HG02943 (cell line): ENCODE measurements around the gene SLC18A2.
"Not testable (repeated sequence)": the region's sequence is repeated elsewhere in the genome, so short reads cannot be mapped to it uniquely, and the experiment has no call there.

ENCODE experiments used
- ATAC-seq: cut with Tn5 transposase; IDR thresholded peaks from one replicate; pipeline ENCODE4 v1.9.1; 2021; ENCODE audit warnings: mild to moderate bottlenecking, low read depth, moderate library complexity; ENCODE audit not compliant: unreplicated experiment

Gene SLC18A2

DNA sequence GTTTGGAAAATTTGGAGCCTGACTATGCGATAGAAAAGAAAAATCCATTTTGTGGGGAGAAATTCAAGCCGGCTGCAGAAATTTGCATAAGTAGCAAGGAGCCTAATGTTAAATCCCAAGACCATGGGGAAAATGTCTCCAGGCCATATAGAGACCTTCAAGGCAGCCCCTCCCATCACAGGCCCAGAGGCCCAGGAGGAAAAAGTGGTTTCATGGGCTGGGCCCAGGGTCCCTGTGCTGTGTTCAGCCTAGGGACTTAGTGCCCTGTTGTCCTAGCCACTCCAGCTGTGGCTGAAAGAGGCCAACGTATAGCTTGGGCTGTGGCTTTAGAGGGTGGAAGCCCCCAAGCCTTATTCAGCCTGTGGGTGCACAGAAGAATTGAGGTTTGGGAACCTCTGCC lies 62.5 kb downstream of the SLC18A2 start:
- ATAC-seq = not testable (repeated sequence)

DNA sequence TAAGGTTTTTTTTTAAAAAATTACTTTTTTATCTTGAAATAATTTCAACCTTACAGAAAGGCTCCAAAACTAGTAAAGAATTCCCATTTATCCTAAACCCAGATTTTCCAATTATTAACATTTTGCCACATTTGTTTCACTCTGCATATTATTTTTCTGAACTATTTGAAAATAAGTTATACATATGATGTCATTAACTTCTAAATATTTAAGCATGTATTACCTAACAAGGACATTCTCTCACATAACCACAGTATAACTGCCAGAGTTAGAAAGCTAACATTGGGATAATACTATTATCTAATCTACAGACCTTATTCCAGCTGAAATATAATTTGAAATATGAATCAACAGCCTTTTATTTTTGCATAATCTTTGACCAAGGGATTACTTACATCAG lies 65.8 kb downstream of the SLC18A2 start:
- no peak for ATAC-seq

DNA sequence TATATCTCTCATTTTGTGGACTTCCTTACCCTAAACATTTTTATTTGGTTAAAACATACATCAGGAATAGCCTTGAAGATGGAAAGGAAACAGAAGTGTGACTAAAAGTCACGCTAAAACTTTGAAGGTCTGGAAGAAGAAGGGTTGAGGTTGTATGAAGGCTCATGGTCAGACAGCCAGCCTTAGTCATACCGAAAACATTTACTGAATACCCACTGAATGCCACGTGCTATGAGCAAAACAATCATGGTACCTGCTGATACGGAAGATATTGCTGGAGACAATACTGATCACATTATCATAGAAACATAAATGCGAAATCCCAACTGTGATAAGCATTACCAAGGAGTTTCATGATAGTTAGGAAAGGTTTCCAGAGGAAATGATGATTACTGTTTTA lies 70.3 kb downstream of the SLC18A2 start:
- no peak for ATAC-seq

DNA sequence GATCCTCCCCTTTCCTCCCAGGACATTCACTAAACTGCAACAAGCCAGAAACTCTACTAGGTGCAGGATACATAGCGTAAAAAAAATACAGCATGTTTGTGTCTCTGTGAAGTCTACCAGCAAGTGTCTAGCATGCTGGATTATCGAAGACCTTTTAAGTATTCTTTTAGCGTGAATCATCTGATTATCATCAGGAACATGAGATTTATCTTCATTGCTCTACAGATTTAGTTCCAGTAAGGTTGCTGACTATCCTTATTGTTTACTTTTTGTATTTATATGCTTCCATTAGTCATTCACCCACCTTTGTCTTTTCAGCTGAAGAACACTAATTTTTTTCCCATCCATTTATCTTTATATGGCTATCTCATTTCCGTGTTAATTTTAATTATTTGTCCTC lies 71.5 kb downstream of the SLC18A2 start:
- ATAC-seq = no peak

DNA sequence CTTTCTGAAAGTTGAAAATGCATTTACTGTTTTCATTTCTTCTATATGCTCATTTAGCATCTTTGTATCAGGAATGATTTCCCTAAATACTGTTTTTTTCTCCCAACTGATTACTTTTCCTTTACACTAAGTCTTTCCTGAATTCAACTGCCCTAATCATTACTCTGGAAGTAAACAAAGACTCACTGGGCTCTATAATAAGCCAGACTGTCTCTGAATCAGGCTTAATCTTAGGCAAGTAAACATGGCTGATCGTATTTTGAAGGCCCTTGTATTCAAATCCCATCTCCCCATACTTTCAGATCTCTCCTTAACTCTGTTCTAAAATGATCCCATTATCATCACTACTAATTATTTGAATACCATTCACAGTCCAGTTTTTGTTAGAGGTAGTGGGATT lies 72.7 kb downstream of the SLC18A2 start:
- ATAC-seq = no peak

DNA sequence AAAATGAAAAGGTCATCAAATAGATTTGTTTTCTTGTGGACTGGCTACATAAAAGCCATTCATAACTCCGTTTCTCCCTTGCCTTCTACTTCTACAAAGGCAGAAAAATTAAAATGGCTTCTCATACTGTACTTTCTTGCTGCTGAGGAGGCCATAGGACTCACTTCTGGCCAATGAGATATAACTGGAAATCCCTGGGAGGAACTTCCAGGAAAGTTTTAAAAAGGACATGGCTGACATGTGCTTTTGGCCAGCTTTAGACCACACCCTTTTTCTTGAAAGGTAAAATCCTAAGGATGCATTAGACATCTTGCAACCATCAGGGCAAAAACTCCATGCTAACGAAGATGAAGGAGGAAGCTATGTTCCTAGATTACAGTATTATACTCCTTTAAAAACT lies 75.8 kb downstream of the SLC18A2 start:
- no peak for ATAC-seq

DNA sequence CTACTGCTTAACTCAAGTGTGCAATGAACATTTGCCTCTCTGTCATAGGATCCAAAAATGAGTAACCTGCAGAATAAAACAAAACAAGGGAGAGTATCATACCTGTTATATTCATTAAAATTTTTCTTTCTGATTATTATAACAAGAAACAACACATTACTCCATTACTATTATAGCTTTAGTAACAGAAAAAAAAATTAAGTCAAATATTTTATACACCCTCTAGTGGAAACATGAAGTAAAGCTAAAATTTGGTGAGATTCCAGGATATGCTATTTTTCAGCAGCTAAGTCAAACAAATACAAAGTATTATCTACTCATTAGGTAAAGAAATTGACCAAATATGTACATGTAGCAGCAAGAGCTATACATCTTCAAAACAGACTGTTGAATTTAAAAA lies 78.0 kb downstream of the SLC18A2 start:
- no peak for ATAC-seq

DNA sequence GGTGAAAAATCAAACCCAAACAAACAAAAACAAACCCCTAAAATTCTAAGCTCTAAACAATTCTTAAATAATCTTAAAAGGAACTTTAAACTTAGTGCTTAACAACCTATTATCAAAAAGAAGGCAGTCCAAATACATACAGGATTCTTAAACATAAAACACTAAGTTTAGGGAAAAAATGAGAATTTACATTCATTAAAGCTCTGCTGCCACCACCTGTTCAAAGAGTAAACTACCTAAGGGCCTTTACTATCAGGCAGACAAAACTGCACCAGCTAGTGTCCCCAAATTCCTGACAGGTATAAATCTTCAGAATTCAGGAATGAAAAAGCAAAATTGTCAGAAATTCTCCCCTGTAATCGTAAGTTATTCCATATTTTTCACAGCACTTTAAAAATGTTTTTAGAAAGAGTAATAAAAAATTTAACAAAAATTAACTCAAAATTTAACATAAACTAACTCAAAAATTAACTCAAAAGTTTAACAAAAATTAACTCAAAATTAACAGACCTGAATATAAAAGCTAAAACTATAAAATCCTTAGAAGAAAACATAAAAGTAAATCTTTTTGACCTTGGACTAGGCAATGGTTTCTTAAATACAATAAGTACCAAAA lies 79.2 kb downstream of the SLC18A2 start:
- ATAC-seq = no peak

DNA sequence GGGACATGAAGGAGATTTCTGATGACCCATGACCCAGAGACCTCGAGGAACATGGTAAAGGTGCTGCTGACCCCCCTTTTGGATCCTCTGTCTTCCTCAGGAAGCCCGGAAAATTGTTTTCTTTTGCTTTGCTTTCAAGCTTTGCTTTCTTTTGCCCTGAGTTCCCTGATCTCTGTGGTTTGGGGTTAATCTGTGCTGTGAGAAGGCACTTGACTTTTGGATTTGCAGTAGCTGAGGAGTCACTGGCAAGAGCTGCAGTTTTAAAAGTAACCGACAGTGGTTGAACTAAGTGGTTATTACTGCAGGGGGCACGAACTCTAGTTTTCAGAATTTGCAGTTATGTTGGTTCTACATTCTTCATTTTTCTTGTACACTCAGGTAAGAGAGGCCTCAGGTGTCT lies 81.3 kb downstream of the SLC18A2 start:
- no peak for ATAC-seq

DNA sequence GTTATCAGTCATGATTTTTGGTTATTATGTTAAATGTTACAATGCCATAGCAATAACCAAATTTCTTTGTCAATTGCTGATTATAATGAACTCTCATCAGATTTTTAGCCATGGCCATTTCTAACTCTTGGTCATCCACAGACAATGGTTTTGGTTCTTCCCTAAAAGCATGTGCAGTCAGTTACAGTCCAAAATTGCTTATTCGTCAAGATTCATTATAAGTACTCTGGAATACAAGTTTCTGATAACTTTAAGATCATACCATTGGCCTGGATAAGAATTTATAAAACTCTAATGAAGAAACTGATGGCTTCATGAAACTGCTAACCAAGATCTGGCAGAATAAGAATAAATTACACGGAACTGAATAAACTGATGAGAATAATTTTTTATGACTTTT lies 83.5 kb downstream of the SLC18A2 start:
- ATAC-seq = no peak

DNA sequence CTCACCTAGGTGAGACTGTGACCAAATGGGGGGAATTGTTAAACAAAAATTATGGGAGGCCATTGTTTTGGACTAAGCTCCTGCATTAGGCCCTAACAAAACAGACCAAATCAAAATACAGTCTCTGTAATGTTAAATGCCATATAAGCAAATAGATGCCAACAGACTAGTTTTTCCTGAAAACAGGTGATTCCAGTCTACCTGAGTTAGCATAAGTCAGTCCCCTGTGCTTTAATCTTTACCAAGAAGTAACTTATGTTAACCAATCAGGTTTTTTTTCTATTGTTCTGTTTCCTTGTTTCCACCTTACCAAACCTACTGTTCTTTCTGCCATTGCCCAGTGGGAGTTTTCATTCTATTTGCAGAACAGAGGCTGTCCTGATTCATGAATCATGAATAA lies 86.3 kb downstream of the SLC18A2 start:
- ATAC-seq = no peak
